Middle frontal gyrus (tissue), 1 donor: ENCODE results near the gene CBL.

Experiments used
- DNase-seq: peaks from one replicate; pipeline ENCODE4 v3.0.0-alpha.2; 2015; ENCODE audit warnings: low spot score; ENCODE audit errors: extremely low spot score

Gene CBL

DNA sequence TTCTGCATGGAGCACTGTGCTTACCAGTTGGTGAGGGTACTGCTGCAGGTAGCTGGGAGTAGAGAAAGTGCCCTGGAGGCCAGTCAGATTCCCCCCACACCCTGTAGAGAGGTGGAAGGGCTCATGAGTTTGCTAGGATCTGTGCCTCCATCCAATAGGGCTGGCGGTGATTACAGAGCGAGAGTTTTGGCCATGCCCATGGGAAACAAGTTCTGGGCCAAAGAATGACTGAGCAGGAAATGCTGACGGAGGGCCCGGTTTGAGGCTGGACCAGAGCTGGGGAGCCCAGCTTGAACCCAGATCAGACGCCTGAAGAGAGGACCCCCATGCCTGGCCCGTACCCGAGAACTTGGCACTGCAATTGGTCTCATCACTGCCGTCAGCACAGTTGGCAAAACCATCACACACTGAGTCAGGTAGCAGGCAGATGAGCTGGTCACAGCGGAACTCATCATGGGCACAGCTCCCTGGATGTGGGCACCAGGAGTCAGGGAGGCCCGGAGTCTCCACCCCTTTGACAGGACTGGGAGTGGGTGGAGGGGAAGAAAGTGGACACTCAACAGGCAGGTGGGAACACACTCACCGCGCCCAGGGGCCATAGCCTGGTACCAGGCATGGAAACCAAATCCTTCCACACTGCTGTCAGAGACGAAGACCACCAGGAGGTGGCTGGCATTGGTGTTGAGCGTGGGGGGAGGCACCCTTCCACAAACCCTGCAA, 138.3 kb downstream of the CBL start:
- no peak for DNase-seq

DNA sequence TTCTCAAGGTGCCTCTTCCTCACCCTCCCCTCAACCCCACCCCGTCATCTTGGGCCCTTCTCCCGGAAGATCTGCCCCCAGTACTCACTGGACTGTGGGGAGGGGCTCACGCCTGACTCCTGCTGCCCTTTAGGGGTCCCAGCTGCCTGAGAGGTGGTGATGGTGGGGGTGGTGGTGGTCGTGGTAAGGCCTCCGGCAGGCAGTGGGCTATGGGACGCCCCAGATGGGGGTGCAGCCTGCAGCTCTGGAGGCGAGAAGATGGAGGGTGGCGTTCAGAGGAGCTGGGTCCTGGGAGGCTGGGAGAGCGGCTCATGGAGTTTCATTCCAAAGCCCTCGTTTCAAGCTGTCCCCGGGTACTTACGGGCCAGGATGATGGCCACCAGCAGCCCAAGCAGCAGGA, 139.5 kb downstream of the CBL start:
- no peak for DNase-seq

DNA sequence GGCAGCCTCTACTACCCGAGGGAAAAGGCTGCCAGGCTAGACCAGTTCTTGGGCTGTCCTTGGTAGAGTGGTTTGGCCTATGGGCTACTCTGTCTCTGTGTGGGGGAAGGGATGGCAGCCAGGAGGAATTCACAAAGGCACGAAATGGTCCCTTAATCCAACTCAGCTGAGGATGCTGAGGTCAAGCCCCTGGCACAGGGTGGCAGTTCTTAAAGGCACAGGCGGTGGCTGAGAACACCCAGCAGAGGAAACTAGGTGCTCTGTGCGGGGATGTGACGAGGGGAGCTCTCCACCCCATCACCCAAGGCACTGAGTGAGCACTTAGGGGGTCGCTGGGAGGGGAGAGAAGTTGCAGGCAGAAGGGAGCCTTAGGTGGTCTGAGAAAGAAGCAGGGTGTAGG, 140.5 kb downstream of the CBL start, which contains the start of gene MFRP:
Gene MFRP, minus strand, starts transcription at position 101 of the 400 bp plus-strand sequence. CDS start 192 bp downstream, outside the sequence.
- no peak for DNase-seq

DNA sequence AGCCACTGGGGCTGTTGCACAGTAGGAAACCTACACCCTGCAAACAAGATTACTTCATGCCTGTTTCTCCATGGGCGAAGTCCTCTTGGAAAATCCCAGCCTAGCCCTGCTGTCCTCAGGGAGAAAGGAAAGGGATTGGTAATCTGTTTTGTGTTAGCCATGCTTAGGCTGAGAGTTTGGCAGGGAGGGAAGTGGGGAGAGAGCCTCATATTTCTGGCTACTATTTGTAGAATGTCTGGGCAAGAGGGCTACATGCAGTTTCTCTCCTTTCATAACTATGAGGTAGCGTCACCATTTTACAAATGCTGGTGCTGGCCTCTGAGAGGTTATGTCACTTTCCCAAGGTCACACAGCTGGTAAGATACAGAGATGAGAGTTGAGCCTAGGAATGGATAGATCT, 141.1 kb downstream of the CBL start:
- DNase-seq, result no peak

DNA sequence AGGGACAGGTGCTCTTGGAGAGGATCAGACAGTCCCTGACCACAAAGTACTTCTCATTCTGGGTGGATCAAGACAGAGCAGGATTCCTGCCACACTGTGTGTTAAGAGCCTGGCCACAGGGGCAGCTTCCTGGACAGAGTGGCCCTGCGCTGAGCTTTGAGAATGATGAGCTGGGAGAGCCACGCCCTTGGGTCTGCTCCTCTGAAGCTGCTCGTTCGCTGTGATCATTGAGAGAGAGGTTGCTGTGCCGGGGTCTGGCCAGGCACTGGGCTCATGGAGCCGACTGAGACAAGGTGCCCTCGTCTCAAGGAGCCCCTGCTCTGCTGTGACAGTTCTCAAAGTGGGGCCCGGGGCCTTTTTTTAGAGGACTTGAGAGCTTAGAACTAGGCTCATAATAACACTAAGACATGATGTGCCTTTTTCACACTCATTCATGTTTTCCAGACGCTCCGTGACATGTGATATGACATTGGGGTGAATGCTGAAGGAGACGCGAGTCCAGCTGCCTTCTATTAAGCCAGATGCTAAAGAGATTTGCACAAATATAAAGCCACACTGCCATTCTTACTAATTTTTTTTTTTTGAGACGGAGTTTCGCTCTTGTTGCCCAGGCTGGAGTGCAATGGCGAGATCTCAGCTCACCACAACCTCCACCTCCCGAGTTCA, 141.9 kb downstream of the CBL start:
- no peak for DNase-seq

DNA sequence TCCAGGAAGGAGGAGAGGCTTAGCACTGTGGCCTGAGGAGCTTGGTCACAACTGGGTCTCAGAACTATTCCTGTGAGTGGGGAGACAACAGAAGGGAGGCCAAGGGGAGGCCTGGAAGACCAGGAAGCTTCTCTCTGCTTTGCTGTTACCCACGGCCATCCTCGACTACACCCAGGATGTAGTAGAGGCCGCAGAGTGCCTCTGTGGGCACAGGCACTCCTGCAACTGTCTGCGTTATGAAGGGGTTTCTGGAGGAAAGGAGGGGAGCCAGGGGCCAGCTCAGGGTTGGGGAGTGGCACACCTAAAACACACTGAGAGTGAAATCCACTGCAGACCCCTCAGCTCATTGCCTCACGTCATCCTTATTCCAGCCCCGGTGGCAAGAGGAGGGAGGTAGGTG, 144.2 kb downstream of the CBL start:
- no peak for DNase-seq

DNA sequence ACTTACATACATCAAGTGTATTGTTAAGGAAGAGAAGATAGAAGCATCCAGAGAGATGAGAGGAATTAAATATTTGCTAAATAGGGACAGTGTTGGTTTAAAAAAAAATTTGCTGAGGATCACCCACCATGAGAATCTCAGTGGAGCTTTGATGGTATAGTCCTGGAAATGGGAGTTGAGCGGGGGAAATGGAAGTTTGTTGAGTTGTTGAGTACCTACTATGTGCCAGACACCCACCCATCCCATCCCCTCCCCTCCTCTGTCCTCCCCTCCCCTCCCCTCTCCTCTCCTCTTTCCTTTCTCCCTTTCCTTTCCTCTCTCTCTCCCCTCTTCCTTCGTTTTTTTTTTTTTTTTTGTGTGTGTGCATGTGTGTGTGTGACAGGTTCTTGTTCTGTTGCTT, 145.1 kb downstream of the CBL start:
- DNase-seq, result no peak

DNA sequence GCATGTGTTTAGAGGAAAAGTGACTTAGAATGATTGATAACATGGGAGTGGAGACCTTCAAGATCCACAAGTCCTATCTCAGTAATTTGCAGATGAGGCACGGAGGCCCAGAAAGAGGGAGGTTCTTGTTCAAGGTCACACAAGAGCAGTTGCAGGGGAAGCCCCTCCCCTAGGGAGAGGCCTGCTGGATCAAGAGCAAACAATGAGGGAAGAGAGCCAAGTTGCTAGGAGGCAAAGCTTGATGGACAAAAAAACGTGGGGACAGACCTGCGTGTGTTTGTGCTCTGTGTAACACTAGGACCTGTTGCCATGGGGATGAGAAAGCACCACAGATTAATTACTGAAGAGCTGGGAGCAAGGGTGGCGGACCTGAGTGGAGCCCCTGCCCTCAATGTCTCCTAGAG, 146.7 kb downstream of the CBL start:
- DNase-seq, result no peak

DNA sequence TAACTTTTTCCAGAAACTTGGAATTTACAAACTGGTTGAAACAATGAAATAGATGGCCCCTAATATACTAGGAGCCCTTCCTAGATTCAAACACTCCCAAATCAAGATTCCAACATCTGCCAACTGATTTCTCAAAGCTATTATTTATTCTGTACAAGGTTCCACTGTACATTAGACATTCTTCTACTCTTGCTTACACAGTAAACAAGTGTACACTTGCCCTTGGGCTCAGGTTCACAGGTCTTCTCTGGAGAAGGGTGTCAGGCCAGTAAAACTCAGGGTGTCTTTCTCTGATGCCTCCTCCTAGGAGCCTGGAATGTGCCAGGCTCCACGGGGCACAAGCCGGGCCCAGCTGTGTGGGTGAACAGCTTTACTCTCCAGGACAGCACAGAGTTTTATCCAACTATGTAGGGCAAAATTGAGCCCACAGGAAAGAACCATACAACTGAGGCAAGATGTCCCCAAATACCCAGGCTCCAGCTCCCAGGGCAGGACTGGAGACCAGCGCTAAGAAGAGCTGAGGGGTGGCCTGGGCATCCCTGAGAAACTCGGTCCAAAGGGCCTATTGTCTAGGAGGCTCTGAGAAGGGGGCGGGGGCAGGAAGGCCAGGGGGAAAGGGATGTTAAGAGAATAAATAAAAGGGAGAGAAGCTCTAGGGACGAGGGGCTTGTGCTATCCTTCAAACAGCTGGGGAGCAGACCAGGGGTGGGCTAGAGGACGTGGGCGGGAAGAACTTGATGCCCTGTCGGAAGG, 149.1 kb downstream of the CBL start:
- no peak for DNase-seq

DNA sequence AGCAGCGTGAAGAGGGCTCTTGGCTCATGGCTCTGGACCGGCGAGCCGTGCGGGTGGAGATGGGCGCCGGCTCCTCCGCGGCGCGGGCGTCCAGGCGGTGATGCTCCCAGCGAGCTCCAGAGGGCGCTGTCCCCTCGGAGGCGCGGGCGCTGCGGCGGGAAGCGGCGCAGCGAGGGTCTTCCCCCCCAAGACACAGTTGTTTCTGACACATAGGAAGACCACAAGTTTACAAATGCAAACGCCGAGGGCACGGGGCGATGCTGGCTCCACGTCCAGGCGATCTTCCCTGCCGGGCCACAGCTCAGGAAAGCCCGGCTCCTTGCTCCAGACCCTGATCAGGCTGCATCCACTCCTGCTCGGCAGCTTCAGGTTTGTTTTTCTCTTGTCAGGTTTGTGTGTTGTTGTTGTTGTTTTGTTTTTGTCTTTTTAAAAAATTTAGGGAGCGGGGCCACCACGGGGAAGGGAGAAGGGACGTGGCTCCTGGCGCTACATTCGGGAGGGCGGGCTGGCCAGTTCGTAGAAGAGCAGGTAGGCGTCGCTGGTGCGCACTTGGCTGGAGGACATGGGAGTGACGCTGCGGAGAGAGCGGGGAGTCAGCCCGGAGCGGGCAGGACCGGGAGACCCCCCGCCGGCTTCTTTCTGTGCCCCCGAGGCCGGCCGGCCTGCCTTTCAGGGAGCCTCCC, 150.4 kb downstream of the CBL start:
- no peak for DNase-seq

DNA sequence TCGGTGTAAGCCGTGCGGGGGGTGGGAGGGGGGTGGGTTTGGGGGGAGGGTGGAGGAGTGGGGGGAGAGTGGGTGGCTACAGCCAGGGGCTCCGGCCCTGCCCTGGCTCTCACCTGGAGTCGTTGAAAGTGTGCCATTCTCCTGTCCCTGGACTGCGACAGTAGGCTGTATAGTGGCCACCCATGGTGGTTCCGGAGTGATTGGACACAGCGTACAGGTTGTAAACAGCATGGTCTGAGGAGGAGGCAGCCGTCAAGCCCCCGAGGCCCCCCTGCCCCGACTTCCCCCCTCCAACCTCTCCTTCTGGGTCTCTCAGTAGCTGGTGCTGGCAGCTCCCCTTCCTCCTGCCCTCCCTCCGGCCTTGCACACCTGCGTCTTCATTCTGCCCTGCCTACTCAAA, 150.9 kb downstream of the CBL start:
- no peak for DNase-seq
